Activated CD4-positive, alpha-beta memory T cell treated with anti-CD3 and anti-CD28 coated beads, Interleukin-2, amount 10 ng/mL, durations not matched to agents 7 days and 5 days (primary cell): ENCODE data around the gene KRT40. TPM values are rescaled to one million over a fixed set of nuclear protein-coding genes. Genes with fewer than 3 reads are reported as not detected.

ENCODE experiments used
- CTCF ChIA-PET: fragments of 350-600 bp; sonication (Branson Sonifier 250); formaldehyde crosslinking; loops from one replicate; lab custom pipeline; 2021; ENCODE audit warnings: antibody characterized with exemption, inconsistent platforms; lab: Charles Lee
- POLR2A ChIA-PET: fragments of 350-600 bp; sonication (Branson Sonifier 250); formaldehyde crosslinking; loops from one replicate; lab custom pipeline; 2021; ENCODE audit warnings: antibody characterized with exemption; lab: Charles Lee
- DNase-seq: peaks from one replicate; pipeline ENCODE4 v3.0.0-alpha.2; 2020
- H3K27ac Mint-ChIP-seq: one replicate; pipeline ENCODE4 v1.8.0; 2021; ENCODE audit warnings: mild to moderate bottlenecking, mixed read lengths
- H3K27me3 Mint-ChIP-seq: one replicate; pipeline ENCODE4 v1.8.0; 2021; ENCODE audit warnings: mixed read lengths
- H3K36me3 Mint-ChIP-seq: one replicate; pipeline ENCODE4 v1.8.0; 2021; ENCODE audit warnings: low read depth, mixed read lengths
- H3K4me1 Mint-ChIP-seq: one replicate; pipeline ENCODE4 v1.8.0; 2021; ENCODE audit warnings: mixed read lengths
- H3K4me3 Mint-ChIP-seq: one replicate; pipeline ENCODE4 v1.8.0; 2021; ENCODE audit warnings: mild to moderate bottlenecking, mixed read lengths
- H3K9me3 Mint-ChIP-seq: one replicate; pipeline ENCODE4 v1.8.0; 2021; ENCODE audit warnings: mixed read lengths
- total RNA-seq, 2 experiments: library from RNA; stranded (reverse); gene quantifications; one replicate each; pipeline ENCODE4 v1.2.3, GENCODE V29; 2021

The KRT40 gene
- total RNA-seq, 2 experiments from 2014 or later = not detected

- H3K36me3 Mint-ChIP-seq = no peaks in the 10 kb centered on the region
- H3K4me3 Mint-ChIP-seq = no peak overlapping the region
- H3K27ac Mint-ChIP-seq = no peak overlapping the region
- H3K9me3 Mint-ChIP-seq = no peaks in the 10 kb centered on the region
- no peak for DNase-seq
- no peaks in the 10 kb centered on the region for H3K4me1 Mint-ChIP-seq
- POLR2A ChIA-PET = no interaction called here
- CTCF ChIA-PET = interaction anchor here (0.8 to 1.5 kb wide), 2 partner anchors 49 to 591 kb away, joined by 3 to 5 read pairs; no protein-coding TSS in a partner anchor
- H3K27me3 Mint-ChIP-seq = peaks cover 7% of the 10 kb centered on the region
Measured at GRCh38 chr17:40958086-40958953, 25.8 kb downstream of the KRT40 start.

DNA sequence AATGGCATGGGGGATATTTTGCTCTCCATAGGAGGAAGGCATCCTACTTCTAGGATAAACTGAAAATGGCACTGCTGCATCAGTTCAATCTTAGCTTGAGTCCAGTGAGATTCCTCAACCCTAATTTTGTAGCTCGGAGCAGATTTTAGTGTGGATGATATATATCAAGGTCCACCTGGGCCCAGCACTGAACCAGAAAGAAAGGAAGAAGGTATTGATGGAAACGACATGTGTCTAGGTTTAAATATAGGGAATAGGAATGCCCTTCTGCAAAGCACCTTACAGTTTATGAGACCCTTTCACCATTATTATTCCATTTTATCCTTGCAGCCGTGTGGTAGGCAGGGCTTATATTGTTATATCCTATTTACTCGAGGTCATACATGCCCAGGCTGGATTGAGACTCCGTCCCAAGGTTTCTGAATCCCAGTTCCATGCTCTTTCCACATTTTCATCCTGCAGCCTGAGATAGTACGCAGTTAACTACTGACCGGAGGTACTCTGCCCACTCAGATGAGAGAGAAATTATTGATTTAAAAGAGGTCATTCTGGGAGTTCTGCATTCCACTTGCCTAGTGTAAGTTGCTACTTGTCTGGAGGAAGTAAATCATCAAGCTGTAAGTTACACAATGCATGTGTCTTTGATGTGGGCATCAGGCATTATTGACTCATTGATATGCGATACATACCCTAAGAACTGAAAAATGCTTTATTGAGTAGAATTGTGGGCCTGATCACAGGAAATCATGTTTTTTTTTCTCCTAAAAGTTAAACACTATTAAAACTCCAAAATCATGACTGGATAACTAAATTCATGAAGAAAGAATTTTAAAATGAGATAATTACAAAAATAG lies 27.5 kb downstream of the KRT40 start:
- ChIA-PET POLR2A (no interaction called here), CTCF (interaction anchor here (1.5 kb wide), 1 partner anchor 592 kb away, joined by 5 read pairs; no protein-coding TSS in a partner anchor)
- Mint-ChIP-seq H3K4me1 (no peaks in the 10 kb centered on the region), H3K4me3 (no peak overlapping the region), H3K27me3 (peaks cover 16% of the 10 kb centered on the region), H3K36me3 (no peaks in the 10 kb centered on the region), H3K27ac (no peak overlapping the region), H3K9me3 (no peaks in the 10 kb centered on the region)
- no peak for DNase-seq

GRCh38 chr17:40953881-40954280 lies 30.2 kb downstream of the KRT40 start:
- Mint-ChIP-seq H3K36me3 (no peaks in the 10 kb centered on the region), H3K4me1 (no peaks in the 10 kb centered on the region), H3K4me3 (no peak overlapping the region), H3K27me3 (peaks cover 29% of the 10 kb centered on the region), H3K27ac (no peak overlapping the region), H3K9me3 (no peaks in the 10 kb centered on the region)
- ChIA-PET POLR2A (no interaction called here), CTCF (no interaction called here)
- no peak for DNase-seq

- Mint-ChIP-seq H3K27ac (no peak overlapping the region), H3K4me3 (no peak overlapping the region), H3K9me3 (no peaks in the 10 kb centered on the region), H3K27me3 (peaks cover 40% of the 10 kb centered on the region), H3K4me1 (no peaks in the 10 kb centered on the region), H3K36me3 (no peaks in the 10 kb centered on the region)
- ChIA-PET POLR2A (no interaction called here), CTCF (no interaction called here)
- DNase-seq = no peak
Measured at GRCh38 chr17:40952661-40953060, 31.5 kb downstream of the KRT40 start.

DNA sequence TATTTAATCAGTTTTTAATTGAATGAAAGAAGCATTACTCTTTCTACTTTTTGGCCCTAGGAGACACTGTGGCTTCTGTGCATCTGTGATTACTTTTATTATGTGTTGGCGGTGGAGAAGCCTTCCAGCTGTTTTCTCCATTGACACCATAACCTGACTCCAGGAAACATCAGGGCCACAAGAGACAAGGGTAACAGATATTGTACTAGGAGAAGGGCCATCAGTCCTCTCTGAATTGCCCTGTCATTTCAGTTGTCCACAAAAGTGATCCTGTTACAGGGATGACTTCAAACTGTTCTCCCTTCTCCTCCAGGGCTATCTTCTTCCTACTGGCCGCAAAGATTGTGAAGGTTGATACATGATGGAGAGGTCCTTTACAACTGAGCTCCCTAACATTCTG lies 32.0 kb downstream of the KRT40 start:
- H3K27me3 Mint-ChIP-seq = peaks cover 43% of the 10 kb centered on the region
- CTCF ChIA-PET = interaction anchor here (1.1 kb wide), 1 partner anchor 11 kb away, joined by 3 read pairs; no protein-coding TSS in a partner anchor
- H3K4me3 Mint-ChIP-seq = no peak overlapping the region
- H3K27ac Mint-ChIP-seq = no peak overlapping the region
- H3K4me1 Mint-ChIP-seq = no peaks in the 10 kb centered on the region
- no peak for DNase-seq
- POLR2A ChIA-PET = no interaction called here
- H3K9me3 Mint-ChIP-seq = no peaks in the 10 kb centered on the region
- no peaks in the 10 kb centered on the region for H3K36me3 Mint-ChIP-seq

- H3K36me3 Mint-ChIP-seq = no peaks in the 10 kb centered on the region
- ChIA-PET POLR2A (no interaction called here), CTCF (interaction anchor here (1.1 kb wide), 1 partner anchor 12 kb away, joined by 3 read pairs; no protein-coding TSS in a partner anchor)
- H3K27ac Mint-ChIP-seq = no peak overlapping the region
- H3K4me1 Mint-ChIP-seq = no peaks in the 10 kb centered on the region
- peaks cover 50% of the 10 kb centered on the region for H3K27me3 Mint-ChIP-seq
- no peak overlapping the region for H3K4me3 Mint-ChIP-seq
- H3K9me3 Mint-ChIP-seq = no peaks in the 10 kb centered on the region
- DNase-seq = no peak
Measured at GRCh38 chr17:40951011-40951622, 33.0 kb downstream of the KRT40 start.

- DNase-seq = no peak
- Mint-ChIP-seq H3K4me1 (no peaks in the 10 kb centered on the region), H3K4me3 (no peak overlapping the region), H3K36me3 (no peaks in the 10 kb centered on the region), H3K27ac (no peak overlapping the region), H3K9me3 (no peaks in the 10 kb centered on the region), H3K27me3 (peaks cover 55% of the 10 kb centered on the region)
- ChIA-PET CTCF (no interaction called here), POLR2A (no interaction called here)
Measured at GRCh38 chr17:40950176-40950575, 34.0 kb downstream of the KRT40 start.

- POLR2A ChIA-PET = no interaction called here
- no peak overlapping the region for H3K27ac Mint-ChIP-seq
- no peaks in the 10 kb centered on the region for H3K36me3 Mint-ChIP-seq
- H3K4me3 Mint-ChIP-seq = no peak overlapping the region
- CTCF ChIA-PET = no interaction called here
- H3K27me3 Mint-ChIP-seq = peaks cover 58% of the 10 kb centered on the region
- H3K4me1 Mint-ChIP-seq = no peaks in the 10 kb centered on the region
- no peak for DNase-seq
- H3K9me3 Mint-ChIP-seq = no peaks in the 10 kb centered on the region
Measured at GRCh38 chr17:40949418-40949817, 34.7 kb downstream of the KRT40 start.

GRCh38 chr17:40947929-40948328 lies 36.2 kb downstream of the KRT40 start:
- POLR2A ChIA-PET = no interaction called here
- Mint-ChIP-seq H3K27ac (no peak overlapping the region), H3K9me3 (no peaks in the 10 kb centered on the region), H3K27me3 (peaks cover 59% of the 10 kb centered on the region), H3K4me3 (no peak overlapping the region), H3K4me1 (no peaks in the 10 kb centered on the region), H3K36me3 (no peaks in the 10 kb centered on the region)
- DNase-seq = no peak
- CTCF ChIA-PET = no interaction called here

DNA sequence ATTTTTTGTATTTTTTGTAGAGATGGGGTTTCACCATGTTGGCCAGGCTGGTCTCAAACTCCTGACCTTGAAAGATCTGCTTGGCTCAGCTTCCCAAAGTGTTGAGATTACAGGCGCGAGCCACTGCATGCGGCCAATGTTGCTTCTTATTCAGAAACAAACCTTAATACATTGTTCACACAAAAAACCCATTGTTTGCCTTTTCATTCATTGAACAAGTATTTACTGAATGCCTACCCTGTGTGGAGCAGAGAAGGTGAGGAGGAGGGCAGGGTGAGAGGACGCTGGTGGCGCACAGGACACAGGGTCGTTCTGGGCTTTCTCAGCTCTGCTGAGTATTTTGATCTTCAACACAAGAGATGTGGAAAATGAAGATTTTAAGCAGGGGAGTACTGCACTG lies 38.7 kb downstream of the KRT40 start:
- DNase-seq = no peak
- Mint-ChIP-seq H3K4me1 (no peaks in the 10 kb centered on the region), H3K4me3 (no peak overlapping the region), H3K27me3 (peaks cover 56% of the 10 kb centered on the region), H3K36me3 (no peaks in the 10 kb centered on the region), H3K27ac (no peak overlapping the region), H3K9me3 (no peaks in the 10 kb centered on the region)
- ChIA-PET CTCF (no interaction called here), POLR2A (no interaction called here)

DNA sequence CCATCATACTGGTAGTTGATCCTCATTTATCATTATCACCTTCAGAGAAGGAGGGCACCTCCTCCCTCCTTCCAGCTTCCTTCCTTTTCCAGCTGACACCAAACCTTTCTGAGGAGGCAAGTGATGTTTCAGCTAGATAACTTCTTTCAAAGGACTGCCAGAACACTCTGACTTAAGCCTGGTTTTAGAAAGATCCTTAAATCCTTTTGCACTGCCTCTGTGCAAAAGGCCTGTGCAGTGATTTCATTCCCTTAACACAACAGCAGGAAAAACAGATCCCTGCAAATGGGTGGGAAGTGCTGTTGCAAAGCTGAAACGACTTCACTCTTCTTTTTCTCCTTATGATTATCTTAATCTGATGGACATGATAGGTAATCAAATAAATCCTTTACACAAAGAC lies 39.6 kb downstream of the KRT40 start:
- H3K4me1 Mint-ChIP-seq = no peaks in the 10 kb centered on the region
- ChIA-PET POLR2A (no interaction called here), CTCF (interaction anchor here (1.1 to 1.4 kb wide), 2 partner anchors 11 to 29 kb away, joined by 3 read pairs; no protein-coding TSS in a partner anchor)

DNA sequence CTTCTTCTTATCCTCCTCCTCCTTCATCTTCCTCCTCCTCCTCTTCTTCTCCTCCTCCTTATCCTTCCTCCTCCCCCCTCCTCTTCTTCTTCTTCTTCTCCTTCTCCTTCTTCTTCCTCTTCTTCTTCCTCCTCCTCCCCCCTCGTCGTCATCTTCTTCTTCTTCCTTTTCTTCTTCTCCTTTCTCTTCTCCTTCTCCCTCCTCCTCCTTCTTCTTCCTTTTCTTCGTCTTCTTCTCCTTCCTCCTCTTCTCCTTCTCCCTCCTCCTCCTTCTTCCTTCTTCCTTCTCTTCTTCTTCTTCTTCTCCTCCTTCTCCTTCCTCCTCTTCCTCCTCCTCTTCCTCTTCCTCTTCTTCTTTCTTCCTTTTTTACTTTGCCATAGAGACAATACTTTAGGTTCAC lies 41.6 kb downstream of the KRT40 start:
- Mint-ChIP-seq H3K36me3 (no peaks in the 10 kb centered on the region), H3K4me3 (no peak overlapping the region), H3K4me1 (no peaks in the 10 kb centered on the region), H3K9me3 (no peaks in the 10 kb centered on the region), H3K27me3 (peaks cover 33% of the 10 kb centered on the region), H3K27ac (no peak overlapping the region)
- no peak for DNase-seq
- POLR2A ChIA-PET = no interaction called here
- CTCF ChIA-PET = no interaction called here

More for the DNA sequence above, 39.6 kb downstream of the KRT40 start:
- no peak for DNase-seq
- Mint-ChIP-seq H3K9me3 (no peaks in the 10 kb centered on the region), H3K36me3 (no peaks in the 10 kb centered on the region), H3K4me3 (no peak overlapping the region), H3K27me3 (peaks cover 51% of the 10 kb centered on the region), H3K27ac (no peak overlapping the region)

- Mint-ChIP-seq H3K27ac (no peak overlapping the region), H3K4me1 (no peaks in the 10 kb centered on the region), H3K4me3 (no peak overlapping the region), H3K9me3 (no peaks in the 10 kb centered on the region), H3K27me3 (peaks cover 18% of the 10 kb centered on the region), H3K36me3 (no peaks in the 10 kb centered on the region)
- ChIA-PET POLR2A (interaction anchor here (0.6 kb wide), 1 partner anchor 728 kb away, joined by 3 read pairs; no protein-coding TSS in a partner anchor), CTCF (no interaction called here)
- no peak for DNase-seq
Measured at GRCh38 chr17:40940266-40940665, 43.9 kb downstream of the KRT40 start.
